GM18498 (cell line): Measurements from ENCODE around the gene PRODH.
"Not testable (repeated sequence)": the region's sequence is repeated elsewhere in the genome, so short reads cannot be mapped to it uniquely, and the experiment has no call there.

Experiments
- ATAC-seq: cut with Tn5 transposase; IDR thresholded peaks from one replicate; pipeline ENCODE4 v1.9.1; 2021; ENCODE audit warnings: mild to moderate bottlenecking, moderate library complexity; ENCODE audit not compliant: unreplicated experiment

The PRODH gene, protein sequence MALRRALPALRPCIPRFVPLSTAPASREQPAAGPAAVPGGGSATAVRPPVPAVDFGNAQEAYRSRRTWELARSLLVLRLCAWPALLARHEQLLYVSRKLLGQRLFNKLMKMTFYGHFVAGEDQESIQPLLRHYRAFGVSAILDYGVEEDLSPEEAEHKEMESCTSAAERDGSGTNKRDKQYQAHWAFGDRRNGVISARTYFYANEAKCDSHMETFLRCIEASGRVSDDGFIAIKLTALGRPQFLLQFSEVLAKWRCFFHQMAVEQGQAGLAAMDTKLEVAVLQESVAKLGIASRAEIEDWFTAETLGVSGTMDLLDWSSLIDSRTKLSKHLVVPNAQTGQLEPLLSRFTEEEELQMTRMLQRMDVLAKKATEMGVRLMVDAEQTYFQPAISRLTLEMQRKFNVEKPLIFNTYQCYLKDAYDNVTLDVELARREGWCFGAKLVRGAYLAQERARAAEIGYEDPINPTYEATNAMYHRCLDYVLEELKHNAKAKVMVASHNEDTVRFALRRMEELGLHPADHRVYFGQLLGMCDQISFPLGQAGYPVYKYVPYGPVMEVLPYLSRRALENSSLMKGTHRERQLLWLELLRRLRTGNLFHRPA

DNA sequence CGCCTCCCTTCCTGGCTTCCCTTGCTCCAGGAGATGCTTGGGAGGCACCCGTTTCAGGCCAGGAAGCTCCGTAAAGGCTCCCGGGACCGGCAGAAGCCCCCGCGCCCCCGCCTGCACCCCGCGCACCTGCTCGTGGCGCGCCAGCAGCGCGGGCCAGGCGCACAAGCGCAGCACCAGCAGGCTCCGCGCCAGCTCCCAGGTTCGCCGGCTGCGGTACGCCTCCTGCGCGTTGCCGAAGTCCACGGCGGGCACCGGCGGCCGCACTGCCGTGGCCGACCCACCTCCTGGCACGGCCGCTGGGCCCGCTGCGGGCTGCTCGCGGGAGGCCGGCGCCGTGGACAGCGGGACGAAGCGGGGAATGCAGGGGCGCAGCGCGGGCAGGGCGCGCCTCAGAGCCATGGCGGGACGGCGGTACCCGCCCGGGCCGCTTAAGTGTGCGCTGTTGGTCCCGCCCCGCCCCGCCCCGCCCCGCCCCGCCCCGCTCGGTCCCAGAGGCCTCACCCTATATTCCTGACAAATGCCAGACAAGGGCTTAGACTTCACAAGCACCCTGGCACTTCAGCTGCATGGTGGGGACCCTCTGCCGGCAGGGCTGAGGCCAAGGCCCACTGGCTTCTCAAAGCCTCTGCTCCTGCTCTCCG lies at the start of gene PRODH:
PRODH (minus strand) TSS at position 405 of the 641 bp plus-strand sequence; CDS start at position 399, 6 bp downstream.
- ATAC-seq = no peak

DNA sequence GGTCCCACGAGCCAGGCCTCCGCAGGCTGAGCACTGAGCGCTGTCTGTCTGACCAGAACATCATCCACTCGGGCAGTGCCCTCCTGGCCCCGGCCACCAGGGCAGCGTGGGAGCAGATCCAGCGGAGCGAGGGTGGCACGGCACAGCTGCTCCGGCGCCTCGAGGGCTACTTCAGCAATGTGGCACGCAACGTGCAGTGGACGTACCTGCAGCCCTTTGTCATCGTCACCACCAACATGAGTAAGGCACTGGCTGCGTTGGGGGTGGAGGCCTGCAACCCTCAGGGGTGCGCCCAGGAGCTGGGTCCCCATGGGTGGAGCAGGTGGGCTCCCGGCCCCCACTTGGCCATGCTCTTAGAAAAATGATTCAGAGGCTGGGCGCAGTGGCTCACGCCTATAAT lies 49.7 kb upstream of the PRODH start:
- no peak for ATAC-seq

DNA sequence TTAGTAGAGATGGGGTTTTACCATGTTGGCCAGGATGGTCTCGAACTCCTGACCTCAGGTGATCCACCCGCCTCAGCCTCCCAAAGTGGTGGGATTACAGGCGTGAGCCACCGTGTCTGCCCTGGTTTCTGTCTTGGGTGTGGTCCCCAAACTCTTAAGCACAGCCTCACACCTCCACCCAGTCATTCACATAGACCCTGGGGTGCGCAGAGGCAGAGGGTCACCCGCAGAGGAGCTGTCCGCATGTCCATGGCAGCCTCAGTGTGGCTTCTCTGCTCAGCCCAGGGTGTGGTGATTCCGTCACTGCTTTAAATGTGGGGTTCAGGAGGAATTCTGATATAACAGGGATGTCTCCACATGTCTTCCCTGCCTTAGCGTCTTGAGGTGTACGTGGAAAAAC lies 48.5 kb upstream of the PRODH start:
- ATAC-seq = no peak

DNA sequence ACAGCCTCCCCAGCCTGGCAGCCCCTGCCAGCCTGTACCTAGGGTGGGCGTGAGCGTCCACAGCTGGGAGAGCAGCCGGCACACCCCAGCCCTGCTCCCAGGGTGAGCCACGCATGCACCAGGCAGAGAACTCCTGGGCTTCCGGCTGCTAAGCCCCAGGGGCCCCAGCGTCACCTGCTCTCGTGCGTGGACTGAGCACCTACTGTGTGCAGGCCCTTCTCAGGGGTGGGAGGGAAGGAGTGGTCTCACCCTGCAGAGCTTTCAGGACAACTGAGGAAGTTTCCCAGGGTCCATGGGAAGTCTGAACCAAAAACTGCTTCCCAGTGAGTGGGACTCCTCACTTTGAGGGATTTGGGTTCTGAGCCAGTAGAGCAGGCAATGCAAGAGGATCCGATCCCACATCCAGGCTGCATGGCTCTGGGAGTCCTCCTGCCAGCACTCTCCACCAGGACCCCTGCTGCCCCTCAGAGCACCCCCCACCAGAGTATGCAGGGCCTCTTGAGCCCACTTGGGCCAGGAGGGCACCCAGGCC lies 47.1 kb upstream of the PRODH start:
- ATAC-seq = no peak

DNA sequence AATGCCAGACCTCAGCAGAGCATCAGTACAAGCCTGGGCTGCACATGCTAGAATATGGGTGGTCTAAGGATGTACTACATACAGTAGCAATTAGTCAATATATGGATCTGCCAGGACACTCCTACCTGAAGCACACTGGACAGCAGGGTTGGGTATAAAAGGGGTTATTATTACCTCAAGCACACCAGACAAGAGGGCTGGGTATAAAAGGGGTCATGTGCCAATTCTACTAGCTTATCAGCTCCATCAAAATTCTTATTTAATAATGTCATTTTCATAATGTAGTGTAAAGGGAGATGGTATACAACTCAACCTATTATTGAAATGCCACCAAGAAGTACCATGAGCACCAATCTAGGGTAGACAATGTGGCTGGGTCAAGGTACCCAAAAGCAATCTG lies 44.7 kb upstream of the PRODH start:
- ATAC-seq = no peak

DNA sequence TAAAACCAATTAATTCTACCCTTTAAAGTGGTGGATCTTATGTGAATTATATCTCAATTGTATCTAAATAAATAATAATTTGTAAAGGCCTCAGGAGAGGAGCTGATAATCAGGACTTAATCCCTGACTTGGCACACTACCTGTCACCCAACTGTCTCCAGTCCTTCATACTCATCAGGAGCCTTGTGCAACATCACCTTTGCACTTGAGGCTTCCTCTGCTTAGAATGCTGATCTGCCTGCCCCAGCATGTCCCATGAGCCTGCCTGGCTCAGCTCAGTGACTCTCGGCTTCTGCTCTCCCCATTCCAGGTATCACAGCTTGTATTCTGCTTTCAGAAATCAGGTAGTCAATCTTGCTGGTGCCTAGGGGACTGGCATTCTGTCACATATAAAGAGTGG lies 43.9 kb upstream of the PRODH start:
- no peak for ATAC-seq

DNA sequence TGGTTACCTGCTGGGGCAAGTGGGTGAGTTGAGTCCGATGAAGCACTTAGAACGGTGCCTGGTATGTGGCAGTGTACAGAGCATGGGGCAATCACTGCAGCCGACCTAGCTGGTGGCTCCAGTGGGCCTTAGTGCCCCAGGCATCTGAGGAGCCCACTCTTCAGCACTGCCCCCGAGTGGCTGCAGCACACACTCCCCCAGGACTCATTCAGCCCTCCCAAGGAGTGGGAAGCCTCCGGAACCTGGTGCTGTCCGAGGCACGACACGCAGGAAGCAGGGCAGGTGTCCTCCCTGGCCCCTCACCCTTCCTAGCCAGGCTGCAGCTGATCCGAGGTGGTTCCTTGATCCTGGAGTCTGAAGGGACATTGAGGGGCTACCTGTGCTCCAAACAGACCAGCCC lies 42.4 kb upstream of the PRODH start:
- ATAC-seq = no peak

DNA sequence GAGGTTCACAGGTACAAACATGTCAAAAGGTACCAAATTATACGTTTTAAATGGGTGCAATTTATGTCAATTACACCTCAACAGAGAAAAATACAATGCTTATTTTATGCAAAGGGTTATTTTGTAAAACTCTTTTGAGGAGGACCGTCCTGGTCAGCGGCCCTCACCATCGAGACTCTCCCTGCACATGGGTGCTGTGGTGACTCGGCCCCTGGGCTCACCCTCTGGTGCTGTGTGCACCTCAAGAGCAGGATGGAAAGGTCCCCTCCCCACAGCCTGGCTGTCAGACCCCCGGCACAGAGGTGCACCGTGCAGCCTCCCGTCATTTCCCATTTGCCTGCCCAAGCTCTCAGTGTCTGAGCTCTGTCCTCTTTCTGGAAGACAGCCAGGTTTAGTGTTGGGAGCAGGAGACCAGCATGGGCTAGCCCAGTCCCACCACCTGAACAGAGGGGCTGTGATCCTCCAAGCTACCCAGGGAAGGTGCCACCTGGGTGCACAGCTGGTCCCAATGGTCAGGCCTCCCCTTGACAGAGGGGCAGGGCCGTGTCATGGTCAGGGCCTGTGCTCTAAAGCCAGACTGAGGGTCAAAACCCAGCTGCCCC lies 41.8 kb upstream of the PRODH start:
- ATAC-seq = no peak

DNA sequence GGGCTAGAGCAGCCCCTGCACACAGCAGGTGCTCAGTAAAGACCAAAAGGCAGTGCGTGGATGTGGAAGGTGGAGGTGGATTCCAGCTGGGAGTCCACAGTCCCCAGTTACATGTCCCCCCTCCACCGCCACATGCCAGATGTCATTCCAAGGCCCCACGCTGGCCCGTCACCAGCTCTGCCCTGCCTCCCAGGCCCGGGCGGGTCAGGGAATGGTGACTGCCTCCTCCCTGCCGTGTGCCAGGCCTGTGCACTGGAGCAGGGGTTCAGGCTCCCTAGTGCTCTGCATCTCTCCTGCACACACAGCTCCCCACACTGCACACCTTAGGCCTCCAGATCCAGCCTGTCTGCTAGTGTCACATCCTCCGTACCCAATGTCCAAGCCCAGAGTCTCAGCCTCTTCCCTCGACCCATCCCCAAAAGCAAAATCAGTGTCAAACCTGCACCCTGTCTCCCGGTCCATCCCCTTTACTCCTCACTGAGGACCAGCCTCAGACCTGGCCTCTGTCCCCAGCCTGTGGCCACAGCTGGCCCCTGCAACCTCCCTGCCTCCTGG lies 40.2 kb upstream of the PRODH start:
- ATAC-seq = no peak

DNA sequence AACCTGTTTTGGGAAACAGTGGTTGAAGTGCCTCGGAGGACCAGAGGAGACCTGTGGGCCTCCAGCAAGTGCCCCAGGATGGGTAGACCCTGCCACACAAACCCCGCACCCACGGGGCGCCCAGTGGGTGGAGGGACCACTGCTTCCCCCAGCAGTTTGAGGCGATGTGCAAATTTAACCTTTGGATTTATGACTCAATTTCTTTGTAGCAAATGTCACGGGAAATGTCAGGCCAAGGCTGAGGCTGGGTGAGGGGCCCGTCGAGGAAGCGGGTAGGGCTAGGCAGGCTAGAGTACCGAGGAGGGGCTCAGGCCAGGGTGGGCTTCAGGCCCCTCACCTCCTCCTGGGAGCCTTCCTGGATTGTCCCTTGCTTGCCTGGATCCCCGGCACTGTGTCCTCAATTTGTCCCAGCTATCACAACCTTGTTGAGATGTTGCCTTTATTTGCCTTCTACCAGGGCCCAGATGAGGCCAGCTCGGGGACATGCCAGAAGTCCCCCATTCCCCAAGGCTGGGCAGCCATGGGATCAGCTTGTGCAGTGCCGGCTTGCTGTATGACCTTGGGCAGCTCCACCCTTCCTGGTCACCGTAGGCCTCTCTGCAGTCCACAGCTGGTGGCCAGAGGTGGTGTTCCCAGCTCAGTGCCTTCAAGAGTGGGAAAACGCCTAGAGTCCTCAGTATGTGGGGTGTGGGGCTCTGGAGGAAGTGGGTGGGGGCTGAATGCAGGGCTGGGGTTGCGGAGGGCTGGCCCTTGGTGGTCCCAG lies 39.5 kb upstream of the PRODH start:
- no peak for ATAC-seq

DNA sequence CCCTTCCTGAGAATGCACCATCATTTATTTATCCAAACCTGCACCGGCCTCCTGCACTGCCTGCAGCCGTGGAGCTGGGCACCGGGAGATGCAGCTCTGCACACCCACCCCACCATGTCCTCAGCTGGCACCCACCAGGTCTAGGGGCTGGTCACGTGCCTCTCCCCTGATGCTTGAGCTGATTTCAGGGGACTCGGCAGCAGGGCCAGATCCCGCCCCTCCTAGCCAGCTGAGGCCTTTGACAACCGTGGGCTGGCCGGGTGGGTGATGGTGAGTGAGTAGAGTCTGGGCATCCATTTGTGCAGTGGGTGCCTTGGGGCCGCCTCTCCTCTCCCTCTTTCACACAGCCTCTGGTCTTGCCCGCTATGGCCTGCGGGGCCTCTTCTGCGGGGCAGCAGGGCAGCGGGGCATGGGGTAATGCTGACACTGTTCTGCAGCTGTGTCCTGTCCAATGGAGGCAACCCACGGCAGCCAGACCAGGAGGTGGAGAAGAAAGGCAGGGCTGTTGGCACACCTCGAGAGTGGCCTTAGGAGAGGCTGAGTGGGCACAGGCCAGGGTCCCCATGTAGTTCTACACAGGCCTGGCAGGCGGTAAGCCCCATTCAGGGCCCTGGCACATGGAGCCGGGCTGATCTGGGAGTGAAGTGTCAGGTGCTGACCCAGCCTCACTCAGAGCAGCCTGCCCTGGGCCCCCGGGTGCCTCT lies 38.5 kb upstream of the PRODH start:
- ATAC-seq = no peak

DNA sequence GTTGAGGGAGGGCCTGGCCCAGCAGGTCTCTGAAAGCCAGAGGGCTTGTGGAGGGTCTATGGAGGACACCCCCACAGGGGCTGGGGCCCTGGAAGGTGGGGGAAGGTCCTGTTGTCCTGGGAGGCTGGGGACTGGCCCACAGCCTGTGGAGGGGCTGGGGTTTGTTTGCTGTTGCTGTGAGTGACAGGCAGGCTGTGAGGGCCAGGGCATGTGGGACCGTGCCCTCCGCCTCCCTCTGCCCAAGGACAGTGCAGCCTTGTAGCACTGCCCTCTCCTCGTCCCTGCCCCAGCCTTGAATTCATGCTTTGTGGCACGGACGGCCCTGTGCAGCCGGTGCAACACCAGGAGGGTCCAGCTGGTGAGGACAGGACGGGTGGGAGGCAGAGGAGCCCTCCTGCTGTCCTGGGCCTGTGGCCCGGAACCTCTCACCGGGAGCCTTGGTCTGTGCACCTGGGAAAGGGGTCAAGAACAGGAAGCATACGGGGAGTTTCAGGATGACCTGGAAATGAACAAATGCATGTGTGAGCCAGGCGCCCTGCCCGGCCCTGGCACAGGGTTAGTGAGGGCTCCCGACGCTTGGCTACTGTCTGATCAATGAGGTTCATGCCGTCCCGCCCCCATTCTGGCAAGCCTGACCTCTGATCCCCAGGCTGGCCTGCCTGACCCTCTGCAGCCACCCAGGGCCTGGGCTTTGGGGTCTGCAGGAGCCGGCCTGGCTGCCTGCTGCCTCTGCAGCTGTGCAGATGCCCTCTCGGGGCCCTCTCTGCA lies 37.4 kb upstream of the PRODH start:
- no peak for ATAC-seq

DNA sequence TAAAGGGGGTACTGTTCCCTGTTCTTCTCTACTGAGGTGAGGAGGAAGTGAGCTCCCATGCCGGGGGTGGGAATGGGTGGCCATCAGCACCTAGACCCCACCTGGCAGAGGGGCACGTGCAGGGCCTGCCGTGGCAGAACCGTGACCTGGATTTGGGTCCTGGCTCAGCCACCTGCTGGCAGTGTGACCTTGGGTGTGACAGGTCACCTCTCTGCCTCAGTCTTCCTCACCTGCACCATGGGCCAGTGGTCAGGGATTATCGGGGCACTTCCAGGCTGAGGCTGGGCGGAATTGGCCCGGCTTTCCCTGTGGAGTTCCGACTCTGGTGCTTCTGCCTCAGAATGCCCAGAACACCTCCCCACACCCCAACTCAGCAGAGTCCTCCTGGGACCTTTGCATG lies 36.5 kb upstream of the PRODH start:
- not testable (repeated sequence) for ATAC-seq

DNA sequence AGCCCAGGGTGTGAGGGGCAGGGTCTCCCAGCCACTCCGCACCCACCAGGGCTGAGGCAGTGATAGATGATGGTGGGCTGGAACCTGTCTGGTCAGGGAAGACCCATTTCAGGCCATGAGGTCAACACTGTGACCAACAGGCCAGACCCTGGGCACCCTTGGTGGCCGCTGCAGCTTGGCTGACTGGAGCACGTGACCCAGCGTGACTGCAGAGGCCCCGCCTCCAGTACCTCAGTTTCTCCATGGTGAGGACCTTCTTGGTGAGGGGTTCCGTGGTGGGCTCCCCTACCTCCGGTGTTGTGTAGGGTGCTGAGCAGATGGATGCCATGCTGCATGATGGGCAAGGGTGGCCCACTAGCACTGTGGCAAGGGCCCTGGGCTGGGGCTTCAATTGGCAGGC lies 35.9 kb upstream of the PRODH start:
- ATAC-seq = not testable (repeated sequence)

DNA sequence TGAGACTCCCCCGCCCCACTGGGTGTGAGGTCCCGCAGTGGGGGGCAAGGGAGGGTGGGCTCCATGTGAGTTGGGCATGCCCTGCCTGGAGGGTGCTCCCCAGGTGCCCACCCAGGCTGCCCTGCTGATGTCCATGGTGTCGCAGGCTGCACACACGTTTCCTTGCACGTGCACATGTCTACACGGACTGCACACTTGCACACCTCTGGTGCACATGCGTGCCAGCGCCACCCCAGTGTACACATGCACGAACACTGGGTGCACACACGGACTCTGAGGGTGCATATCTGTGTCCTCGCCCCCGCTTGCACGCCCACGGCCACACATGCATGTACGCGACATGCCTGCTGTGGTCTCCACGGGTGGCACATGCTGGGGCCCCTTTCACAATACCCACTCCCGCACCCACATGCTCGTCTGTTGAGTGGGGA lies 35.2 kb upstream of the PRODH start:
- ATAC-seq = no peak

DNA sequence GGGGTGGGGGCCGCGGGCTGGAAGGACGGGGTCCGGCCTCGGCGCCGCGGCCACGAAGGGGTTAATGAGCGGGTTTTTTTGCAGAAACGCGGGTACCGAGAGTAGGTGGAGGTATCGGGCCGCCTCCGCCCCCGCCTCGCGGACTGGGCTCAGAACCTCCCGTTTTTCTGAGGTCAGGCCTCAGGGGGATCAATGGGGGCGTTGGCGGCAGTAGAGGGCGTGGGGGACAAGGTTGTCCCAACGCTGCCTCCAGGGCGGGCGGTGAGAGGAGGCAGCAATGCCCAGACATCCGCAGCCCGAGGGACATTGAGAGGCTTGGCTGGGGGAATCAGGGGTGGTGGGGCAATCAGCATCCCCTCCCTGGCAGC lies 34.8 kb upstream of the PRODH start:
- no peak for ATAC-seq

DNA sequence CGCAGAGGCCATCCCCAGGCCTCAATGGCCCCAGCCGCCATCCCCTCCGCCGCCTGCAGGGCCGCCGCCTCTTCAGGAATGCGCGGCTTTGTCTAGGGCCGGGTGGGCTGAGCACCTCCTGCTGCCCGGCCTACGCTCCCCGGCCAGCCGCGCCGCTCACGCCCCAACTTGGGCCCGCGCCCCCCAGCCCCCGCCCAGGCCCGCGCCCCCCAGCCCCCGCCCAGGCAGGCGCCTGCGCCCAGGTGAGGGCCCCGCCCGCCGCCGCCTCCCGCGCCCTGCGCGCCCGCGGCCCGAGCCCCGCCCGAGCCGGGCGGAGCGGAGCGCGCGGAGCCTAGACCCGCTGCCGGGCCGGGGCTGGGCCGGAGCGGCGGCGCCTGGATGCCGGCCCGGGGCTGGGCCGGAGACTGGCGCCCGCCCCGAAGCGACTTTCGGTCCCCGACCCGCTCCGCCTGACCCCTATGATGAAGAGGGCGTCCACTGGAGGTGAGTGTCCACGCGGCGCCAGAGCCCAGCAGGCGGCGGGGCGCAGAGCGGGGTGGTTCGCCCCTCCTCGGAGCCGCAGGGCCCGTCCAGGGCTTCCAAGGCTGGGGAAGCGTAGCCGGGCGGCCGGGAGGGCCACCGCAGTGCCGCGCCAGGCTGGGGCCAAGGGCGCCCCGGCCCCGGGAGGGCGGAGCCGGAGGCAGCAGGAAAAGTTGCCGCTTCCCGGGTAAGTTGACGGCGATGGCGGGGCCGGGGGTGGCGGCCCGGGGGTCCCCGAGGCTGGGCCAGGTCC lies 34.3 kb upstream of the PRODH start:
- no peak for ATAC-seq
